GM12872 (cell line): ENCODE results near the gene TNRC6B.

ENCODE experiments used
- TF ChIP-seq, protein P1 (sequence below): IDR thresholded peaks from 3 replicates; pipeline ENCODE4 v1.5.1; 2011; ENCODE audit warnings: low read depth, mild to moderate bottlenecking, low read length, moderate library complexity; ENCODE audit not compliant: insufficient read depth

TNRC6B gene

DNA sequence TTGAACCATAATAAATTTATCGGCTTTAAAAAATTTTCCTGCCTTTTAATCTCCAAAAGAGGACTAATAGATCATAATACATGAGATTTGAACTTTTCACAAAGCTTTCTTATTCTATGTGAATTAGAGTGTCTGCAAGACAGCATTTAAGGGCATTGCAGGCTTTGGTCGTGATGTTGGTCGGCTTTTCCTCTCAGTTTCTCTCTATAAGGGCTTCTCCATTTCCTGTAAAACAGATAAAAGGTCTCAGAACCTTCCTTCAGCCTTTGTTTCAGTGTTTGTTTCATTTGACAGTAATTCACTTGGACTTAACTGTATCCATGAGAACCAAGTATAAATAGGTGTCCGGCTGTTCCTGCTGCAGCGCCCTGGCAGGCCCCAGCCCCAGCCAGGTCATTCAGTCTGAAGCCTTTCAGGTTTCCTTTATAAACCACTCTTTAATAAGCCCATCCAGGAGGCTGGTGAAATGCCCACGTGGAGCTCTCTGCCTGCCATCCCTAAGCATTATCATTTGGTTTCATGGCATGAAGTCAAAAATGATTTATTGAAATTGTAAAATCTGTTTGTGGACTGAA, 131.4 kb downstream of the TNRC6B start:
- TF ChIP-seq, protein P1, sequence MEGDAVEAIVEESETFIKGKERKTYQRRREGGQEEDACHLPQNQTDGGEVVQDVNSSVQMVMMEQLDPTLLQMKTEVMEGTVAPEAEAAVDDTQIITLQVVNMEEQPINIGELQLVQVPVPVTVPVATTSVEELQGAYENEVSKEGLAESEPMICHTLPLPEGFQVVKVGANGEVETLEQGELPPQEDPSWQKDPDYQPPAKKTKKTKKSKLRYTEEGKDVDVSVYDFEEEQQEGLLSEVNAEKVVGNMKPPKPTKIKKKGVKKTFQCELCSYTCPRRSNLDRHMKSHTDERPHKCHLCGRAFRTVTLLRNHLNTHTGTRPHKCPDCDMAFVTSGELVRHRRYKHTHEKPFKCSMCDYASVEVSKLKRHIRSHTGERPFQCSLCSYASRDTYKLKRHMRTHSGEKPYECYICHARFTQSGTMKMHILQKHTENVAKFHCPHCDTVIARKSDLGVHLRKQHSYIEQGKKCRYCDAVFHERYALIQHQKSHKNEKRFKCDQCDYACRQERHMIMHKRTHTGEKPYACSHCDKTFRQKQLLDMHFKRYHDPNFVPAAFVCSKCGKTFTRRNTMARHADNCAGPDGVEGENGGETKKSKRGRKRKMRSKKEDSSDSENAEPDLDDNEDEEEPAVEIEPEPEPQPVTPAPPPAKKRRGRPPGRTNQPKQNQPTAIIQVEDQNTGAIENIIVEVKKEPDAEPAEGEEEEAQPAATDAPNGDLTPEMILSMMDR: no peak

DNA sequence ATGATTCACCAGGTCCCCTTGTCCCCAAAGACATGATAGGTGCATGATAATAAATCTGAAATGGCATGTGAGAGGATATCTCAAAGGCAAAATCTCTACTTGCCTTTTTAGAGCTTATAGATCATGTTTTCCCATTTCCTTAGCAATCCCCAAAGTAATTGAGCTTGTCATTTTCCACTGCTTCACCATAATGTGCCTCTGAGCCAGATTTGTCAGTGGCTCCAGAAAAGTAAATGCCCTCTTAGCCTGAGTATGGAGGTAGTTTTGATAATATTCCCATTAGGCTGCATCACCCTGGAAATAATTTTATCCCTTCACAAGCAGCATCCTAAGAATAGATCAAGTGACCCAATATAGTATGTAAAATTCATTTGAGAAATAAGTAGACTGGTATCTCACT, 131.9 kb downstream of the TNRC6B start:
- TF ChIP-seq, protein P1: no peak

DNA sequence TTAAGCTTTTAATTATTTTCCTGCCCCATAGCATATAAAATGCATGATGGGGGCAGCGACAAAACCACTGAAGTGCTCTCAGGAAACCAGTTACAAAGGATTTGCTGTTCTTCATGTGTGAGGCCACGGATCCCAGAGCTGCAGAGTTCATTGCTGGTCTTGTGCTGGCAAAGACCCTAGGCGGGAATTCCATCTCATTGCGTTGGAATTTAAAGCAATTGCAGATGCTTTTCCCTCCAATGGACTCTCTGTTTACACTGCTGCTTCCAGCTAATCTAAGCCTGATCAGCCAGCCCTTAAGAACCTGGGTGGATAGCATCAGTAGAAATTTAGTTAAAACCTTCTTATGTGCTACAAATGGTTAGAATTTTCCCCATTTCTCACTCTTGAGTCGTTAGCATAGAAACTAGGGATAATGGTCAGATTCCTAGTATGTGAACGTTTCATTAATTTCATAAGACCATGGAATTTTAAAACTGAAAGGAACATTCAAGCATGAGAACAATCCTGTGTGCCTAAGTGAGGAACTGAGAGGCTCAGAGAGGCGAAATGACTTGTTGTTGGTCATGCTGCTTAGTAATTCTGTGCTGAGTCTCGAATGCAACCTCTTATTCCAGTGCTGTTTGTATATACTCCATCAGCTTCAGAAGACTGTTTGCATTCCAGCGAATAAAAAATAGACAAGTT, 132.5 kb downstream of the TNRC6B start:
- TF ChIP-seq, protein P1: no peak

DNA sequence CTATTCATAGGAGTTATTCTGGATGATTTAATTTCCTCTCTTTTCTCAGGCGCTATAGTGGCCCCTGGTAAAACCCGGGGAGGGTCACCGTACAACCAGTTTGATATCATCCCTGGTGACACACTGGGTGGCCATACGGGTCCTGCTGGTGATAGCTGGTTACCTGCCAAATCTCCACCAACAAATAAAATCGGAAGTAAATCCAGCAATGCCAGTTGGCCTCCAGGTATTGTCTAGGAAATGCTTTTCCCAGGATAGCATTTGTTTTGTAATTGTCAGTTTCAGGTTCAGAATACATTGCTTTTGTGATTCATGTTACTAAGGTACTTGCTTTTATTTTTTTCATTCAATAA, 133.0 kb downstream of the TNRC6B start:
- TF ChIP-seq, protein P1: no peak

DNA sequence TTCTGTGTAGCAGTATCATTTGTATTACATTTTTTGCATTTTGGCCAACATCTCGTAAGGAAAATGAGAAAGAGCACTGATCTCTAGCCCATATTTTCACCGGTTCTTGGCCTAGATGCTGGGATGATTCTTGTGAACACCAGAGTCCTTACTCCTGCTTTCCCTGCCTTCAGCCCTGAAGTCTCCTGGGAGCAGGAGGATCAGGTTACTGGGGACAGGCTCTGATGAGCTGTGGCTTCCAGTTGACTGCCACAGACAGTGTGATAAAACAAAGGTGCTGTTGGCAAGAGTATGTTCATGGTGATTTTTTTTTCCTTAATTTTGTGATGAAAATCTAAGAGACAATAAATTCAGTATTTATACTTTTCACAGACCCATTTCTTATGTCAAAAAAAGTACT, 134.3 kb downstream of the TNRC6B start:
- TF ChIP-seq, protein P1: no peak

DNA sequence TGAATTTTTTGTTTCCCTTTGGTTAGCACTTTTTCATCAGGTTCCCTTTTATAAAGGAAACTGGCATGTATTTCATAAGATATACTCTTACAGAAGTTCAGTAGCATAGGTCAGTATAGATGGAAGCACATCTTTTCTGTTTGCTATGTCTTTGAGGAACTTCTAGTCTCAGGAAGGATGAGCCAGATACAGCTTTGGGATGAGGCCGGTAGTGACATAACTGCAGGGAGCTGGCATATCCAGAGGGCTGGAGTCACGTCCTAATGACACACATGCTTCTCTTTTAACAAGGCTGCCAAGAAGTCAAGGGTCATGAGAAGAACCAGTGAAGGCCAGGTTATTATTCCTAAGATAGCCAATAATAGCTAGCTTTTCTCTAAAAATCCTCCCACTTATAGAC, 135.3 kb downstream of the TNRC6B start:
- TF ChIP-seq, protein P1: no peak

DNA sequence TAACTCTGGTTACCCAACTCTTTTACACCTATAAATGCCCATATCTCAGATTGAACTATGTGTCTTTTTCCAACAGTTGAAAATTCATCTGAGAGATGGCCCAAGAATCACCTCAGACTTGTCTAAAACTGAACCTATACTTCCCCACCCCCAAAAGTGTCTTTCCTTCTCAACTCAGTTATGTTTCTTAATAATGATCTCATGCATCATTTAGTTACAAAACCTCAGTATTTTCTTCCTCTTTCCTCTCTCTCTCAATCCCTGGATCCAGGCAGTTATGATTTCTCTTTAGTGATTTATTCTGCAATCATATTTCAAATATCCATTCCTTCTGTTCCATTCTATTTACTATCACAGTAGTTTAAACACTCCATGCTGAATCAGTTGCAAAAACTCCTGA, 136.3 kb downstream of the TNRC6B start:
- TF ChIP-seq, protein P1: no peak
